HL-60 (cell line): ENCODE data around the gene UPP2.
A peak's percentile ranks its signal among the peaks of the same experiment; 100 is the strongest.

Experiments
- DNase-seq, 2 experiments: peaks; one replicate each; pipeline ENCODE4 v3.0.0-alpha.2; 2010 to 2020; ENCODE audit warnings: low read depth in 1 of 2, low spot score in 1 of 2
- H3K27ac ChIP-seq: fragments of 250-450 bp; sonication (Bioruptor Pico); replicated peaks from 2 replicates; pipeline ENCODE4 v1.5.1; 2020; ENCODE audit warnings: mild to moderate bottlenecking, moderate library complexity
- H3K27me3 ChIP-seq: fragments of 250-450 bp; sonication (Bioruptor Pico); 2 replicates; pipeline ENCODE4 v1.5.1; 2021; ENCODE audit warnings: mild to moderate bottlenecking, moderate library complexity; ENCODE audit not compliant: insufficient read depth, poor library complexity, severe bottlenecking
- H3K4me3 ChIP-seq: replicated peaks from 2 replicates; pipeline ENCODE4 v1.5.1; 2011; ENCODE audit warnings: mild to moderate bottlenecking, control low read depth, low read length; ENCODE audit not compliant: insufficient read depth
- CTCF ChIP-seq: IDR thresholded peaks from one replicate; pipeline ENCODE4 v1.5.1; 2011; ENCODE audit warnings: low read length, control low read depth, inconsistent platforms; ENCODE audit not compliant: insufficient read depth
- GABPA ChIP-seq: IDR thresholded peaks from 2 replicates; pipeline ENCODE4 v1.6.1; 2012; ENCODE audit warnings: low read depth
- POLR2AphosphoS5 ChIP-seq: IDR thresholded peaks from 2 replicates; pipeline ENCODE4 v1.6.1; 2012; ENCODE audit warnings: low read depth
- REST ChIP-seq: IDR thresholded peaks from 2 replicates; pipeline ENCODE4 v1.6.1; 2012; ENCODE audit warnings: low read depth; ENCODE audit not compliant: insufficient replicate concordance
- SPI1 ChIP-seq: IDR thresholded peaks from 2 replicates; pipeline ENCODE4 v1.6.1; 2012; ENCODE audit warnings: low read depth, mild to moderate bottlenecking, borderline replicate concordance

The UPP2 gene

DNA sequence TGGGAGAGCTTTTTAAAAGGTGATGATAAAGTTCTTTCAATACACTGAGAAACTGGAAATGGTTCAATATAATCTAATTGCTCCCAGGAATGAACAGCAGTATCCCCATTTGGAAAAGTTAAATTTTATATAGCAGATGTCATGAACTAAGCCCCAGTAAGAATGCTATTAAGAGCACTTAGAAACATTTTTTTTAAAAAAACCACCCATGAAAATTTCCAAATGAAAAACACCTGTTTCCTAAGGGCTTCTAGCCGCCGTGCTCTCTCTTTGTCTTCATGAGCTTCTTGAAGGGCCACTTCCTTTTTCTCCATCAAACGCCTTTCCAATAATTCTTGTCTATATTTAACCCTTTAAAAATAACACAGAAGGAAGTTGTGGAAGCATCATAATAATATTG is 77.0 kb downstream of the UPP2 start:
- Histone ChIP-seq H3K4me3 (no peak overlapping the region), H3K27ac (no peak overlapping the region), H3K27me3 (peaks cover 12% of the 10 kb centered on the region)
- DNase-seq, result no peak
- no peak for TF ChIP-seq REST
- TF ChIP-seq GABPA, result no peak
- TF ChIP-seq POLR2AphosphoS5, result no peak
- TF ChIP-seq CTCF, result no peak
- TF ChIP-seq SPI1, result no peak

GRCh38 chr2:158179660-158180059 is 78.0 kb downstream of the UPP2 start:
- Histone ChIP-seq H3K4me3 (no peak overlapping the region), H3K27me3 (peaks cover 15% of the 10 kb centered on the region), H3K27ac (no peak overlapping the region)
- no peak for TF ChIP-seq POLR2AphosphoS5
- no peak for TF ChIP-seq CTCF
- TF ChIP-seq SPI1, result no peak
- TF ChIP-seq GABPA, result no peak
- no peak for TF ChIP-seq REST
- DNase-seq, result peak in 1 of 2 experiments; percentile 5

- H3K27me3 ChIP-seq, result peaks cover 11% of the 10 kb centered on the region
- DNase-seq, result no peak
Observed at GRCh38 chr2:158181171-158181570, 79.5 kb downstream of the UPP2 start.

More at GRCh38 chr2:158181171-158181570, 79.5 kb downstream of the UPP2 start:
- no peak overlapping the region for H3K4me3 ChIP-seq
- H3K27ac ChIP-seq, result no peak overlapping the region
- TF ChIP-seq REST (no peak), GABPA (no peak), CTCF (no peak), SPI1 (no peak), POLR2AphosphoS5 (no peak)
